Measurements from ENCODE around the gene B4GALT6.

DNA sequence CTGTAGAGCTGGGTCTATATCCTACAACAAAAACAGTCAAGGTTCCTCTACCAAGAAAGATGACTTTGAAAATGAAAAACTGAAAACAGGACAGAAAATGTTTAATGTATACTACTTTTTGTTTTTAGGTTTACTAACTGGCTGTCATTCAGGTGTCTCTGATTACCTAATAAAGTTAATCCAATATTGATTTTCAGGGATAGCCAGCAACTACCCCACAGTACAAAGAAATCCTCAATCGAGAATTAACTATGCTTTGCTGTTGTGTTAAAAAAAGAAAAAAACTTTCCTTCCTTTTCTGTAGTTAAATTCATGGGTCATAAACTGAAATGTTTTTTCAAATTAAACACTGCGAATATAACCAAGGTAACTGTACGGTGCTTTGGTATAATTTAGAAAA is 46.9 kb downstream of the B4GALT6 start:
- TF ChIP-seq ZNF274 (IDR thresholded peaks at IDR 0.05; ENCODE audit: low read depth, low read length) = no peak
- no peak for TF ChIP-seq YY1 (IDR thresholded peaks at IDR 0.05; ENCODE audit: insufficient read depth, insufficient read length)
- TF ChIP-seq SUZ12 (IDR thresholded peaks at IDR 0.05; ENCODE audit: extremely low read depth, insufficient read depth, insufficient read length) = no peak
